GM12878 (cell line): ENCODE data around the gene WWOX.

ENCODE experiments used
- CHD2 ChIP-seq: IDR thresholded peaks from 2 replicates; pipeline ENCODE4 v1.6.1; 2011; ENCODE audit warnings: low read depth, low read length, improper control_type of control experiment, borderline replicate concordance
- FOXM1 ChIP-seq: IDR thresholded peaks from 2 replicates; pipeline ENCODE4 v1.6.1; 2012; ENCODE audit warnings: low read depth, mild to moderate bottlenecking, inconsistent platforms, low read length, moderate library complexity
- JUND ChIP-seq: IDR thresholded peaks from 2 replicates; pipeline ENCODE4 v1.6.1; 2012; ENCODE audit warnings: low read depth, mild to moderate bottlenecking, low read length, improper control_type of control experiment, moderate library complexity
- MAX ChIP-seq: IDR thresholded peaks from 2 replicates; pipeline ENCODE4 v1.6.1; 2012; ENCODE audit warnings: low read depth, low read length, improper control_type of control experiment
- PML ChIP-seq: IDR thresholded peaks from 2 replicates; pipeline ENCODE4 v1.6.1; 2012; ENCODE audit warnings: low read length, inconsistent platforms
- POLR2A ChIP-seq: IDR thresholded peaks from 2 replicates; pipeline ENCODE4 v1.6.1; 2011; ENCODE audit warnings: low read depth, mild to moderate bottlenecking, low read length
- POLR2AphosphoS5 ChIP-seq: IDR thresholded peaks from 2 replicates; pipeline ENCODE4 v1.6.1; 2011; ENCODE audit warnings: mild to moderate bottlenecking, low read length, inconsistent platforms
- SP1 ChIP-seq: IDR thresholded peaks from one replicate; pipeline ENCODE4 v1.6.1; 2011; ENCODE audit warnings: low read depth, low read length
- ZNF274 ChIP-seq: IDR thresholded peaks from one replicate; pipeline ENCODE4 v1.8.0; 2011; ENCODE audit not compliant: insufficient read length, insufficient read depth
- ZSCAN29 ChIP-seq: fragments of 450-650 bp; IDR thresholded peaks from 2 replicates; pipeline ENCODE4 v1.6.1; 2017; ENCODE audit warnings: mild to moderate bottlenecking, moderate library complexity

- no peak for TF ChIP-seq POLR2AphosphoS5
- TF ChIP-seq SP1 = no peak
- no peak for TF ChIP-seq ZSCAN29
- no peak for TF ChIP-seq POLR2A
- no peak for TF ChIP-seq PML
- TF ChIP-seq CHD2 = no peak
- no peak for TF ChIP-seq JUND
- TF ChIP-seq FOXM1 = no peak
- TF ChIP-seq ZNF274 = no peak
- no peak for TF ChIP-seq MAX
These were observed 943.4 kb downstream of the WWOX start for GRCh38 chr16:79042886-79043285.
